Epithelial cell of proximal tubule (primary cell): ENCODE results near the gene TXNRD3. TPM values are rescaled to one million over a fixed set of nuclear protein-coding genes. Genes with fewer than 3 reads are reported as not detected.

Experiments
- DNase-seq: peaks from one replicate; pipeline ENCODE4 v3.0.0-alpha.2; 2011; ENCODE audit warnings: low read depth
- H3K4me3 ChIP-seq: 2 replicates; pipeline ENCODE4 v1.5.1; 2011; ENCODE audit warnings: low read depth, mild to moderate bottlenecking, low read length
- CTCF ChIP-seq: conservative IDR thresholded peaks from 2 replicates; pipeline ENCODE4 v1.5.1; 2012; ENCODE audit warnings: low read depth, mild to moderate bottlenecking, low read length
- total RNA-seq: library from RNA; depleted of rRNA; stranded (reverse); fragments of >200 nt; gene quantifications from 2 replicates; pipeline ENCODE4 v1.2.3, GENCODE V29; 2015

Gene TXNRD3
- total RNA-seq, 1 donor from 2014 or later, result 4.5 TPM

GRCh38 chr3:126557761-126558160 is 97.2 kb downstream of the TXNRD3 start:
- H3K4me3 ChIP-seq, result no peak overlapping the region
- no peak for TF ChIP-seq CTCF
- DNase-seq, result no peak

GRCh38 chr3:126557415-126557745 is 97.5 kb downstream of the TXNRD3 start:
- DNase-seq, result no peak
- no peak for TF ChIP-seq CTCF
- no peak overlapping the region for H3K4me3 ChIP-seq

Other genes starting within 250 kb of the TXNRD3 start
- gene ZXDC, start 179.2 kb downstream of the TXNRD3 start, total RNA-seq, result 19.3 and 20.5 TPM in 2 replicates
- not detected in 2 replicates for gene UROC1, start 137.4 kb downstream of the TXNRD3 start, total RNA-seq
- 0.29 TPM in 2 replicates for gene CHST13, start 131.0 kb downstream of the TXNRD3 start, total RNA-seq
- not detected in 2 replicates for gene C3orf22, start 96.2 kb downstream of the TXNRD3 start, total RNA-seq
- gene CHCHD6, start 49.1 kb upstream of the TXNRD3 start, total RNA-seq, result 13.8 and 38.2 TPM in 2 replicates